K562 (cell line): Measurements from ENCODE around the gene FERD3L. TPM values are rescaled to one million over a fixed set of nuclear protein-coding genes. Genes with fewer than 3 reads are reported as not detected.

Experiments used
- polyA plus RNA-seq, 8 experiments: library from polyadenylated mRNA; depleted of rRNA in 4 of 8; stranded (reverse) in 5 of 8; unstranded in 3 of 8; fragments of >200 nt; fragmentation: Nextera tagmentation in 2 of 8; fragmentation: Illumina TruSeq in 1 of 8; extraction: Ambion mirVana in 2 of 8; extraction: Trizol in 1 of 8; gene quantifications; 2 replicates each; pipeline versions ENCODE4 v1.2.1 to v1.2.3, GENCODE V29; 2011 to 2014; ENCODE audit warnings: inconsistent platforms in 1 of 8, missing spikeins in 1 of 8
- total RNA-seq, 7 experiments: library from RNA; depleted of rRNA in 6 of 7; stranded (reverse); fragments of >200 nt in 6 of 7; fragmentation: Illumina TruSeq in 2 of 7; extraction: Trizol in 2 of 7; gene quantifications; 2 replicates each; pipeline versions ENCODE4 v1.2.1 to v1.2.3, GENCODE V29; 2011 to 2021; ENCODE audit warnings: low replicate concordance in 1 of 7

Gene FERD3L
- total and polyA plus RNA-seq, 9 of the 15 experiments (the other 6 are each of a cell fraction or from before 2014, with no cell fraction given) = not detected

Other genes starting within 250 kb of the FERD3L start
- gene TWIST1, start 27.8 kb downstream of the FERD3L start, total RNA-seq (2014; rRNA removed) = 0.12 and 0.86 TPM in 2 replicates
- gene TWIST1, start 27.8 kb downstream of the FERD3L start, total RNA-seq (2014; rRNA removed; fragmentation: Illumina TruSeq; extraction: Trizol) = 0.10 and 0.15 TPM in 2 replicates
- 0.11 and 0.23 TPM in 2 replicates for gene TWIST1, start 27.8 kb downstream of the FERD3L start, total RNA-seq (2015; rRNA removed; fragmentation: Illumina TruSeq; extraction: Trizol)
- 0.18 and 0.33 TPM in 2 replicates for gene TWIST1, start 27.8 kb downstream of the FERD3L start, total RNA-seq (2021)
- 0.10 TPM in 1 of 2 replicates, not detected in the other for gene TWIST1, start 27.8 kb downstream of the FERD3L start, polyA plus RNA-seq (2011; rRNA removed)
- 0.15 and 0.25 TPM in 2 replicates for gene TWIST1, start 27.8 kb downstream of the FERD3L start, polyA plus RNA-seq (2014; fragmentation: Illumina TruSeq; extraction: Trizol)
- not detected for gene TWIST1, start 27.8 kb downstream of the FERD3L start, polyA plus RNA-seq (2014; fragmentation: Nextera tagmentation; extraction: Ambion mirVana)
- gene TWIST1, start 27.8 kb downstream of the FERD3L start, polyA plus RNA-seq (2014; rRNA removed) = 0.13 and 0.86 TPM in 2 replicates